ENCODE measurements around the gene UPF1.

Gene UPF1

DNA sequence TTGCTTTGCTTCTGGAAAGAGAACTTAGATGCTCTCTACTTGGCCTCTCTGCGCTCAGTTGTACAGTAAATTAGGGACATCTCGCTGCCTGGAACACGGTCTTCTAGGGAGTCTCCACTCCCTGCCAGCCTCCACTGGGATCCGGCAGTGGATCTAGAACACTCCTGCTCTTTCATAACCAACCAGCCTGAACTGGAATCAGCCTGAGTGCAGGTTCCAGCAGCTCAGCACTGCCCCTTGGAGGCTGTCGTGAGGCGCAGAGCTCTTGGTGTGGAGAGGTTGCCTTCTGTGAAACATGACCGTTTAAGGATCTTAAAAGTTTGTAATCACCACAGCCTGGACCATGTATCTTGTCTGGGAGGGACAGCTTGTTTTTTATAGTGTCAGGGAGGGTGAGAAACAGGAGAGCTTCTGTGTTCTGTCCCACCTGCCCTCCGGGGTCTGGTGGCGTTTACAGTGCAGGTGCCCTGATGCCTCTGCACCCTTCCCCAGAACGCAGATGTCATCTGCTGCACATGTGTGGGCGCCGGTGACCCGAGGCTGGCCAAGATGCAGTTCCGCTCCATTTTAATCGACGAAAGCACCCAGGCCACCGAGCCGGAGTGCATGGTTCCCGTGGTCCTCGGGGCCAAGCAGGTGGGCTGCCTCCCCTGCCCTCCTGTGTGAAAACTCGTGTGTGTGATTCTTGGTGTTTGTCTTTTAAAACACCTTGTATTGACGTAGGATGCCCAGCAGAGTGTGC, 24.8 kb downstream of the UPF1 start:
- H3F3A ChIP-seq (ENCODE audit: insufficient read depth): no peaks in the 10 kb centered on the region
- no peaks in the 10 kb centered on the region for H3K36me3 ChIP-seq (ENCODE audit: low read length)
- H2AFZ ChIP-seq (ENCODE audit: low read depth, low read length, severe bottlenecking): no peak overlapping the region
- no peaks in the 10 kb centered on the region; the same call in 1 of the 2 replicates for H4K20me1 ChIP-seq (ENCODE audit: low read depth, low read length)
- no peaks in the 10 kb centered on the region for H3K9me2 ChIP-seq (replicated peaks; ENCODE audit: insufficient read depth, low read length)
- no peaks in the 10 kb centered on the region for H3K27me3 ChIP-seq (ENCODE audit: low read length)
- no peaks in the 10 kb centered on the region for H3K9me3 ChIP-seq (ENCODE audit: insufficient read depth, low read length)
- no peak overlapping the region for H3K4me3 ChIP-seq (ENCODE audit: insufficient read depth, low read length, poor library complexity, severe bottlenecking)
- TF ChIP-seq EZH2phosphoT487 (conservative IDR thresholded peaks at IDR 0.05; ENCODE audit: low read length): no peak
- TF ChIP-seq, protein P1, sequence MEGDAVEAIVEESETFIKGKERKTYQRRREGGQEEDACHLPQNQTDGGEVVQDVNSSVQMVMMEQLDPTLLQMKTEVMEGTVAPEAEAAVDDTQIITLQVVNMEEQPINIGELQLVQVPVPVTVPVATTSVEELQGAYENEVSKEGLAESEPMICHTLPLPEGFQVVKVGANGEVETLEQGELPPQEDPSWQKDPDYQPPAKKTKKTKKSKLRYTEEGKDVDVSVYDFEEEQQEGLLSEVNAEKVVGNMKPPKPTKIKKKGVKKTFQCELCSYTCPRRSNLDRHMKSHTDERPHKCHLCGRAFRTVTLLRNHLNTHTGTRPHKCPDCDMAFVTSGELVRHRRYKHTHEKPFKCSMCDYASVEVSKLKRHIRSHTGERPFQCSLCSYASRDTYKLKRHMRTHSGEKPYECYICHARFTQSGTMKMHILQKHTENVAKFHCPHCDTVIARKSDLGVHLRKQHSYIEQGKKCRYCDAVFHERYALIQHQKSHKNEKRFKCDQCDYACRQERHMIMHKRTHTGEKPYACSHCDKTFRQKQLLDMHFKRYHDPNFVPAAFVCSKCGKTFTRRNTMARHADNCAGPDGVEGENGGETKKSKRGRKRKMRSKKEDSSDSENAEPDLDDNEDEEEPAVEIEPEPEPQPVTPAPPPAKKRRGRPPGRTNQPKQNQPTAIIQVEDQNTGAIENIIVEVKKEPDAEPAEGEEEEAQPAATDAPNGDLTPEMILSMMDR (IDR thresholded peaks at IDR 0.05; ENCODE audit: insufficient read depth, low read length, poor library complexity, severe bottlenecking): no peak
- no peak overlapping the region for H3K27ac ChIP-seq (ENCODE audit: low read depth, low read length)
- no peaks in the 10 kb centered on the region for H3K79me2 ChIP-seq (ENCODE audit: insufficient read depth, low read length)
- H3K4me2 ChIP-seq (ENCODE audit: low read depth, low read length, poor library complexity, severe bottlenecking): no peak overlapping the region
- H3K9ac ChIP-seq (ENCODE audit: low read length): no peak overlapping the region

DNA sequence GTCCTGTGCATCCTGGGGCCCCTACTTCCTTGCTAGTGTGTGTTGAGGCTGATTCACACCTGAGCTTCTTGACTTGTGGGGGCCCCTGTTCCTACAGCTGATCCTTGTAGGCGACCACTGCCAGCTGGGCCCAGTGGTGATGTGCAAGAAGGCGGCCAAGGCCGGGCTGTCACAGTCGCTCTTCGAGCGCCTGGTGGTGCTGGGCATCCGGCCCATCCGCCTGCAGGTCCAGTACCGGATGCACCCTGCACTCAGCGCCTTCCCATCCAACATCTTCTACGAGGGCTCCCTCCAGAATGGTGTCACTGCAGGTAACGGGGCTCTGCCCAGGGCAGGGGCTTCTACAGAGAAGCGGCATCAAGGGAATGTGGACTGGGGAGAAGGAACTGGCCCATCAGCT, 25.5 kb downstream of the UPF1 start:
- H3K79me2 ChIP-seq (ENCODE audit: insufficient read depth, low read length): no peaks in the 10 kb centered on the region

DNA sequence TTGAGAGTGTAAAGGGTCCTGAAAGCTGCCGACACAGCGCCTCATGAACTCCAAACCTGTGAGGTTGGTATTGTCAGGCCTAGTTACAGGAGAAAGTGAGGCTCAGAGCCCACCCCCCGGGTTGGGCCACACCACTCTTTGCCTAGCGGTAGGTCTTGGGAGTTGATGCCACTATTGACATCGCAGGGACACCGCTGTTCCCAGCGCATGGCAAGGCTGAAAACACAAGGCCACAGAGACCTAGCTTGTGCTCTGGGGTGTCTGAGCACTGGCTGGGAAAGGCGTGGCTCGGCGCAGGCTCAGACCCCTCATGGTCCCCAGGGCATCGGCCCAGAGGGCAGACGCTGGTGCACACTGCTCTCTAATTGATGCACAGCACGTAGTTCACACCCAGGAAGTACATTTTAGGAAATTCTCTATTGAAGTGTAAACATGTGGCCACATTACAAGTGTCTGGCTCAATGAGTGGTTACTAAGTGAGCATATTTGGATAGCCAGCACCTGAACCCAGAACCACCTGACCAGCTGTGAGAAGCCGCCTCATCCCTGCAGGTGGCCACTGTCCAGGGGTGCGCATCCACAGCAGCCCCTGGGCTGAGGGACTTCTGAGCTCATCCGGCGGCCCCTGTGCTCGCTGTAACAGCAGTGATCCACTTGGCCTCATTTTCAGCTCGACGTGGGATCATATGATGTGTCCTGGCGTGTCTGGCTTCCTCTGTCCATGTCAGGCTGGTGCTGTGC, 27.3 kb downstream of the UPF1 start:
- Histone ChIP-seq H3K4me2 (ENCODE audit: low read depth, low read length, poor library complexity, severe bottlenecking) (no peak overlapping the region), H4K20me1 (ENCODE audit: low read depth, low read length) (no peaks in the 10 kb centered on the region; the same call in 1 of the 2 replicates), H2AFZ (ENCODE audit: low read depth, low read length, severe bottlenecking) (no peak overlapping the region), H3K27ac (ENCODE audit: low read depth, low read length) (no peak overlapping the region), H3K79me2 (ENCODE audit: insufficient read depth, low read length) (no peaks in the 10 kb centered on the region), H3K36me3 (ENCODE audit: low read length) (no peaks in the 10 kb centered on the region), H3K27me3 (ENCODE audit: low read length) (no peaks in the 10 kb centered on the region), H3K9me3 (ENCODE audit: insufficient read depth, low read length) (no peaks in the 10 kb centered on the region), H3K9me2 (replicated peaks; ENCODE audit: insufficient read depth, low read length) (no peaks in the 10 kb centered on the region), H3K9ac (ENCODE audit: low read length) (no peak overlapping the region), H3F3A (ENCODE audit: insufficient read depth) (no peaks in the 10 kb centered on the region), H3K4me3 (ENCODE audit: insufficient read depth, low read length, poor library complexity, severe bottlenecking) (no peak overlapping the region)
- TF ChIP-seq EZH2phosphoT487 (conservative IDR thresholded peaks at IDR 0.05; ENCODE audit: low read length): no peak
- TF ChIP-seq, protein P1 (IDR thresholded peaks at IDR 0.05; ENCODE audit: insufficient read depth, low read length, poor library complexity, severe bottlenecking): no peak

More for the DNA sequence above, 25.5 kb downstream of the UPF1 start:
- no peak overlapping the region for H3K4me3 ChIP-seq (ENCODE audit: insufficient read depth, low read length, poor library complexity, severe bottlenecking)
- H4K20me1 ChIP-seq (ENCODE audit: low read depth, low read length): no peaks in the 10 kb centered on the region; the same call in 1 of the 2 replicates
- H3F3A ChIP-seq (ENCODE audit: insufficient read depth): no peaks in the 10 kb centered on the region
- H3K4me2 ChIP-seq (ENCODE audit: low read depth, low read length, poor library complexity, severe bottlenecking): no peak overlapping the region
- no peaks in the 10 kb centered on the region for H3K27me3 ChIP-seq (ENCODE audit: low read length)
- no peaks in the 10 kb centered on the region for H3K9me2 ChIP-seq (replicated peaks; ENCODE audit: insufficient read depth, low read length)
- no peak overlapping the region for H3K27ac ChIP-seq (ENCODE audit: low read depth, low read length)
- H3K9ac ChIP-seq (ENCODE audit: low read length): no peak overlapping the region
- no peaks in the 10 kb centered on the region for H3K9me3 ChIP-seq (ENCODE audit: insufficient read depth, low read length)
- no peak overlapping the region for H2AFZ ChIP-seq (ENCODE audit: low read depth, low read length, severe bottlenecking)
- no peaks in the 10 kb centered on the region for H3K36me3 ChIP-seq (ENCODE audit: low read length)
- TF ChIP-seq, protein P1 (IDR thresholded peaks at IDR 0.05; ENCODE audit: insufficient read depth, low read length, poor library complexity, severe bottlenecking): no peak
- no peak for TF ChIP-seq EZH2phosphoT487 (conservative IDR thresholded peaks at IDR 0.05; ENCODE audit: low read length)
